SU-DHL-6 (cell line): ENCODE data around the gene RNF111.

ENCODE experiments used
- H2AFZ ChIP-seq: fragments of 200-600 bp; sonication (generic); 2 replicates; pipeline ENCODE4 v1.6.1; 2014; ENCODE audit warnings: low read depth, mild to moderate bottlenecking, moderate library complexity, mixed read lengths, antibody characterized with exemption, low read length; ENCODE audit not compliant: severe bottlenecking
- H3F3A ChIP-seq: fragments of 200-600 bp; shearing (Covaris generic); 2 replicates; pipeline ENCODE4 v1.6.0; 2016; ENCODE audit warnings: antibody characterized with exemption, mild to moderate bottlenecking; ENCODE audit not compliant: insufficient read depth
- H3K27ac ChIP-seq: fragments of 200-600 bp; sonication (generic); 2 replicates; pipeline ENCODE4 v1.5.1; 2016; ENCODE audit warnings: low read depth, mild to moderate bottlenecking, low read length, moderate library complexity, mixed read lengths
- H3K27me3 ChIP-seq: fragments of 200-600 bp; sonication (generic), shearing (Covaris generic); 2 replicates; pipeline ENCODE4 v1.6.0; 2014; ENCODE audit warnings: mild to moderate bottlenecking, low read length
- H3K36me3 ChIP-seq: fragments of 200-600 bp; sonication (generic); 2 replicates; pipeline ENCODE4 v1.6.1; 2014; ENCODE audit warnings: mild to moderate bottlenecking, low read length, mixed read lengths
- H3K4me2 ChIP-seq: fragments of 300-600, 200-600 bp; shearing (Covaris generic), sonication (generic); 2 replicates; pipeline ENCODE4 v1.6.0; 2014; ENCODE audit warnings: low read length, low read depth, mild to moderate bottlenecking; ENCODE audit not compliant: poor library complexity, severe bottlenecking
- H3K4me3 ChIP-seq: fragments of 200-600 bp; sonication (generic); 2 replicates; pipeline ENCODE4 v1.5.1; 2014; ENCODE audit warnings: antibody characterized with exemption, low read length, mild to moderate bottlenecking, mixed read lengths; ENCODE audit not compliant: insufficient read depth, poor library complexity, severe bottlenecking
- H3K79me2 ChIP-seq: fragments of 200-600 bp; sonication (generic); 2 replicates; pipeline ENCODE4 v1.6.1; 2014; ENCODE audit warnings: mild to moderate bottlenecking, low read length, moderate library complexity; ENCODE audit not compliant: insufficient read depth
- H3K9ac ChIP-seq: fragments of 200-600 bp; sonication (generic); 2 replicates; pipeline ENCODE4 v1.7.0; 2014; ENCODE audit warnings: mild to moderate bottlenecking, low read length
- H3K9me2 ChIP-seq: fragments of 200-600 bp; sonication (generic); replicated peaks from 2 replicates; pipeline ENCODE4 v1.6.1; 2014; ENCODE audit warnings: low read length; ENCODE audit not compliant: insufficient read depth
- H3K9me3 ChIP-seq: fragments of 200-600 bp; sonication (generic); 2 replicates; pipeline ENCODE4 v1.6.1; 2014; ENCODE audit warnings: low read length, mixed read lengths; ENCODE audit not compliant: insufficient read depth
- H4K20me1 ChIP-seq: fragments of 200-600 bp; sonication (generic); 2 replicates; pipeline ENCODE4 v1.6.1; 2014; ENCODE audit warnings: low read depth, mild to moderate bottlenecking, antibody characterized with exemption, low read length, moderate library complexity, mixed read lengths
- CTCF ChIP-seq: fragments of 200-600 bp; sonication (generic); IDR thresholded peaks from one replicate; pipeline ENCODE4 v1.5.1; 2017; ENCODE audit warnings: antibody characterized with exemption, mild to moderate bottlenecking, low read length, moderate library complexity; ENCODE audit not compliant: insufficient read depth, poor library complexity, severe bottlenecking
- EZH2phosphoT487 ChIP-seq: fragments of 200-600 bp; sonication (generic), shearing (Covaris generic); conservative IDR thresholded peaks from 2 replicates; pipeline ENCODE4 v1.6.1; 2018; ENCODE audit warnings: mild to moderate bottlenecking, antibody characterized with exemption, low read length, moderate library complexity, mixed read lengths

Gene RNF111

GRCh38 chr15:59131456-59131855 is 144.0 kb downstream of the RNF111 start:
- no peak overlapping the region for H2AFZ ChIP-seq
- H3K9me2 ChIP-seq, result no peaks in the 10 kb centered on the region
- no peaks in the 10 kb centered on the region; the same call in 1 of the 2 replicates for H3K9me3 ChIP-seq
- H3K27me3 ChIP-seq, result no peaks in the 10 kb centered on the region
- peaks cover 77% of the 10 kb centered on the region for H3K36me3 ChIP-seq
- H3K79me2 ChIP-seq, result peaks cover 7% of the 10 kb centered on the region; the same call in 1 of the 2 replicates
- no peak overlapping the region for H3K9ac ChIP-seq
- no peak overlapping the region for H3K4me2 ChIP-seq
- H4K20me1 ChIP-seq, result no peaks in the 10 kb centered on the region
- H3K4me3 ChIP-seq, result no peak overlapping the region
- TF ChIP-seq CTCF, result no peak
- no peak overlapping the region for H3K27ac ChIP-seq
- H3F3A ChIP-seq, result peaks cover 42% of the 10 kb centered on the region

GRCh38 chr15:59131969-59132562 is 144.6 kb downstream of the RNF111 start:
- no peak overlapping the region for H3K9ac ChIP-seq
- no peaks in the 10 kb centered on the region for H3K27me3 ChIP-seq
- no peak overlapping the region for H2AFZ ChIP-seq
- H3K4me3 ChIP-seq, result no peak overlapping the region
- no peak overlapping the region for H3K27ac ChIP-seq
- no peak overlapping the region for H3K4me2 ChIP-seq
- peaks cover 41% of the 10 kb centered on the region for H3F3A ChIP-seq
- no peak for TF ChIP-seq CTCF
- TF ChIP-seq EZH2phosphoT487, result no peak
- H3K9me2 ChIP-seq, result no peaks in the 10 kb centered on the region
- H3K36me3 ChIP-seq, result peaks cover 82% of the 10 kb centered on the region
- H3K79me2 ChIP-seq, result peaks cover 7% of the 10 kb centered on the region; the same call in 1 of the 2 replicates
- H4K20me1 ChIP-seq, result no peaks in the 10 kb centered on the region
- no peaks in the 10 kb centered on the region; the same call in 1 of the 2 replicates for H3K9me3 ChIP-seq

- Histone ChIP-seq H3F3A (peaks cover 51% of the 10 kb centered on the region), H2AFZ (no peak overlapping the region), H3K9me3 (no peaks in the 10 kb centered on the region; the same call in 1 of the 2 replicates), H3K4me3 (no peak overlapping the region), H4K20me1 (no peaks in the 10 kb centered on the region), H3K27me3 (no peaks in the 10 kb centered on the region), H3K9ac (no peak overlapping the region), H3K9me2 (no peaks in the 10 kb centered on the region), H3K79me2 (peaks cover 7% of the 10 kb centered on the region; the same call in 1 of the 2 replicates), H3K4me2 (no peak overlapping the region), H3K27ac (no peak overlapping the region), H3K36me3 (peaks cover 84% of the 10 kb centered on the region)
- TF ChIP-seq CTCF (no peak), EZH2phosphoT487 (no peak)
Measured at GRCh38 chr15:59133929-59134427, 146.5 kb downstream of the RNF111 start.
